Skeletal muscle tissue (tissue), 4 donors: ENCODE results near the gene RRAGB. TPM values are rescaled to one million over a fixed set of nuclear protein-coding genes. Genes with fewer than 3 reads are reported as not detected.
"Not testable (repeated sequence)": the region's sequence is repeated elsewhere in the genome, so short reads cannot be mapped to it uniquely, and the experiment has no call there.

Experiments used
- H3K27ac ChIP-seq: one replicate; pipeline ENCODE4 v1.7.0; 2013; ENCODE audit warnings: mild to moderate bottlenecking, low read depth, low read length, inconsistent platforms
- H3K27me3 ChIP-seq, 3 donors: one replicate each; pipeline ENCODE4 v1.7.0; 2013; ENCODE audit warnings: low read length in 3 of 3; ENCODE audit not compliant: control insufficient read depth in 3 of 3, insufficient read depth in 3 of 3
- H3K36me3 ChIP-seq, 3 donors: one replicate each; pipeline ENCODE4 v1.7.0; 2013; ENCODE audit warnings: low read length in 3 of 3; ENCODE audit not compliant: control insufficient read depth in 3 of 3, insufficient read depth in 3 of 3
- H3K4me1 ChIP-seq, 3 donors: one replicate each; pipeline ENCODE4 v1.7.0; 2013; ENCODE audit warnings: low read length in 3 of 3, mild to moderate bottlenecking in 3 of 3; ENCODE audit not compliant: control insufficient read depth in 3 of 3, insufficient read depth in 3 of 3
- H3K4me3 ChIP-seq, 3 donors: one replicate each; pipeline ENCODE4 v1.7.0; 2013; ENCODE audit warnings: low read length in 3 of 3
- H3K9ac ChIP-seq, 3 donors: one replicate each; pipeline ENCODE4 v1.7.0; 2013; ENCODE audit warnings: low read length in 3 of 3, mild to moderate bottlenecking in 3 of 3, moderate library complexity in 2 of 3, low read depth in 1 of 3
- H3K9me3 ChIP-seq, 3 donors: one replicate each; pipeline ENCODE4 v1.7.0; 2013; ENCODE audit warnings: low read length in 3 of 3; ENCODE audit not compliant: control insufficient read depth in 3 of 3
- total RNA-seq: library from RNA; depleted of rRNA; stranded (reverse); fragments of >200 nt; gene quantifications from one replicate; pipeline ENCODE4 v1.2.3, GENCODE V29; 2014
- donor health status: Osteomylitis.

Gene RRAGB
- total RNA-seq, 1 donor from 2014 or later = 25.6 TPM

DNA sequence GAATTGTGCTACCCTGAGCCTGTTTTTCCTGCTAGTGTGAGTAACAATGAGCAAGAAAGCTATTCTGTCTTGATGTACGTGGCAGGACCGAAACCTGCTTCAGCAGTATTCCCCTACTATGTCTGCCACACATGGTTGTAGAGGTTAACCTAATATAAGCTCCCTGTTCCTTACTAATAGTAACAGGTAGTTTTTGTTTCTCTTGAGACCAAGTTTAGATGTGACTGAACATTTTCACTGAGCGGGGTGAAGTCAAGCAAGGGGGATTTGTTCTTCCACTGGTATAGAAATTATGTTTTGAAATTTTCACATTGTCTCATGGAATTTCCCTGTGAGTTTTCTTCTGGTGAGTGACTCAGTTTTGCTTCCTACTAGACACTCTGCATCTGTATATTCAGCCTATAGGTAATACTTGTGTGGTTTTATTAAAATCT is 37.3 kb downstream of the RRAGB start:
- Histone ChIP-seq H3K27ac (no peak overlapping the region), H3K4me3 (no peak overlapping the region), H3K9ac (no peak overlapping the region), H3K4me1 (no peaks in the 10 kb centered on the region), H3K27me3 (no peaks in the 10 kb centered on the region), H3K9me3 (no peaks in the 10 kb centered on the region), H3K36me3 (peaks cover 5 to 14% (median 12%) of the 10 kb centered on the region in 3 donors)

GRCh38 chrX:55758033-55758432 is 40.5 kb downstream of the RRAGB start:
- Histone ChIP-seq H3K27me3 (no peaks in the 10 kb centered on the region), H3K9me3 (no peaks in the 10 kb centered on the region), H3K4me1 (no peaks in the 10 kb centered on the region), H3K4me3 (no peak overlapping the region), H3K9ac (no peak overlapping the region), H3K27ac (no peak overlapping the region), H3K36me3 (peaks cover 5 to 9% (median 9%) of the 10 kb centered on the region in 3 donors)

GRCh38 chrX:55759478-55759877 is 41.9 kb downstream of the RRAGB start:
- H3K4me3 ChIP-seq = no peak overlapping the region
- no peaks in the 10 kb centered on the region for H3K4me1 ChIP-seq
- peaks cover 4 to 9% (median 5%) of the 10 kb centered on the region in 3 donors for H3K36me3 ChIP-seq
- H3K27me3 ChIP-seq = no peaks in the 10 kb centered on the region
- no peak overlapping the region for H3K9ac ChIP-seq
- no peaks in the 10 kb centered on the region for H3K9me3 ChIP-seq
- H3K27ac ChIP-seq = no peak overlapping the region

DNA sequence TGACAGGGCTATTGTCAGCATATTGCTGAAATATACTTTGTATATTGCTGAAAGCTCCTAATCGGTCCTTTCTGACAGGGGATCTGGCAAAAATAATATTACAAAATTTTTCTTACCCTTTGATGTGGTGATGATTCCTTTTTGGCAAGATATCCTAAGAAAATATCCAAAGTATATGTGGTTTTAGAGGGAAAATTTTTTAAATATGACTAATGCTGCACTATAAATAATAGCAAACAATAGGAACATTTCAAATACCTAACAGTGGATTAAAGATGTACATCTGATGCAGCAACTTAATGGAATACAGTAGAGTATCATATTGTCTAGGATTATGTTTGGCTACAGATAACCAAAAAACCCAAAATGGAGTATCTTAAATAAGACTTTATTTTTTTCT is 49.6 kb downstream of the RRAGB start:
- Histone ChIP-seq H3K4me3 (no peak overlapping the region), H3K9ac (no peak overlapping the region), H3K27me3 (no peaks in the 10 kb centered on the region), H3K27ac (no peak overlapping the region), H3K9me3 (no peaks in the 10 kb centered on the region), H3K4me1 (no peaks in the 10 kb centered on the region), H3K36me3 (no peaks in the 10 kb centered on the region)

DNA sequence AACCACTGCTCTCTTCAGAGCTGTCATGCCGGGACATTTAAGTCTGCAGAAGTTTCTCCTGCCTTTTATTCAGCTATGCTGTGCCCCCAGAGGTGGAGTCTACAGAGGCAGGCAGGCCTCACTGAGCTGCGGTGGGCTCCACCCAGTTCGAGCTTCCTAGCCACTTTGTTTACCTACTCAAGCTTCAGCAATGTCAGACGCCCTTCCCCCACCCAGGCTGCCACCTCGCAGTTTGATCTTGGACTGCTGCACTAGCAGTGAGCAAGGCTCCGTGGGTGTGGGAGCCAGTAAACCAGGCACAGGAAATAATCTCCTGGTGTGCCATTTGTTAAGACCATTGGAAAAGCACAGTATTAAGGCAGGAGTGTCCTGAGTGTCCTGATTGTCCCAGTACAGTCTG is 56.9 kb downstream of the RRAGB start:
- not testable (repeated sequence) for H3K9ac ChIP-seq

DNA sequence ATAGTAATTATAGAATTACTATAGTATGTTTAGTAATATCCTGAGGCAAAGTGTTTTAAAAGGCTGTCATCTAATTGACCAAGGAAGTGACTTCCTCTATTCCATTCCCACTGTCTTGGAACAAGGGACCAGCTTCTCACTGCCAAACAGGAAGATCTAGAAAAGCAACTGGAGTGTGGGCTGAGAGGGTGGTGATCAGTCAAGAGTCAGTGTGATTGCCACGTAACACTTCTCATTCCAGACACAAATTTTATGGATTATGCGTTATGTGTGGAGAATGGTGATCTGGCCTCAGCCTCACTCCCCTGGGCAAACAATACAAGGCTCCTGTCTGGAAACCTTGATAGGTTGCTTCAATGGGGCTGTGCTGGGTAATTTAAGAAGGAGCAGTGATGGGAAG is 60.0 kb downstream of the RRAGB start:
- Histone ChIP-seq H3K4me3 (no peak overlapping the region), H3K27ac (no peak overlapping the region), H3K9me3 (no peaks in the 10 kb centered on the region), H3K27me3 (no peaks in the 10 kb centered on the region), H3K4me1 (no peaks in the 10 kb centered on the region), H3K9ac (no peak overlapping the region), H3K36me3 (peaks cover 0 to 2% (median 0%) of the 10 kb centered on the region in 3 donors)

More for the DNA sequence above, 56.9 kb downstream of the RRAGB start:
- not testable (repeated sequence) for H3K4me1 ChIP-seq, H3K9me3 ChIP-seq, H3K27me3 ChIP-seq, H3K36me3 ChIP-seq, H3K27ac ChIP-seq, H3K4me3 ChIP-seq

DNA sequence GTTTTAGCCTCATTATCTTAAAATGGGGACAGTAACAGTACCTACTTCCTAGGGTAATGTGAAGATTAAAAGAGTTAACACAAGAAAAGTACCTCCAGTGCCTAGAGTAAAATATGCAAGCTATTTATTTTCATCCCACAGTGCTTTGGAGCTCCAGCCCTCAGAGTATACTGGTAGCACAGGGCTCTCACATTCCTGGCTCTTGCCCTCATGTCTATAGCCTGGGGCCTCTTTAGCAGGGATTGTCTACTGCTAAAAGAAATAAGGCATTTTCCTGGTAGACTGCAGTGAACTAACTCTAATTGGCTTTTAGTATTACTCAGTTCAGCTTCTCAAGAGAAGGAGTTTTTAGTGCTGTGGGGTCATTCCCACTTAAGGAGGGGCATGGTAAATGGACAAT is 60.8 kb downstream of the RRAGB start:
- H3K9me3 ChIP-seq = no peaks in the 10 kb centered on the region
- no peak overlapping the region for H3K4me3 ChIP-seq
- no peaks in the 10 kb centered on the region for H3K4me1 ChIP-seq
- H3K27me3 ChIP-seq = no peaks in the 10 kb centered on the region
- H3K9ac ChIP-seq = no peak overlapping the region
- no peak overlapping the region for H3K27ac ChIP-seq
- H3K36me3 ChIP-seq = peaks cover 0 to 2% (median 0%) of the 10 kb centered on the region in 3 donors

DNA sequence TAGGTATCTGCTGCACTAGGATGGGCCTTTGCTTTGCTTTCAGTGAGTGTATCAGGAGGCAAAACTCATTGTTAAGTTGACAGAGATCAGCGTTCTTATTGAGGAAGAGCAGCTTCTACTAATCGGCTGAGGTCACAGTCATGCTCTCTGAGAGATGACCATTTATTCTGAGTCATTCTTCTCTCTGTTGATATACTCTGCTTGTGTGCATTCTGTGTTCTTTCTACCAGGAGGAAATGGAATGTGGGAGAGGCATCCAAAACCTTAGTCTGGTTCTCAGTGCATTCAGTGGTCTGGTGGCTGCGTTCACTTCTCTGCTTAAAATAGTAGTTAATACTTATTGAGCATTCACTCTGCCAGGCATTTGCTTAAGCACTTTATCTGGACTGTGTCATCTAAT is 66.2 kb downstream of the RRAGB start:
- no peak overlapping the region for H3K9ac ChIP-seq
- H3K4me1 ChIP-seq = no peaks in the 10 kb centered on the region
- H3K27ac ChIP-seq = no peak overlapping the region
- H3K36me3 ChIP-seq = no peaks in the 10 kb centered on the region
- no peaks in the 10 kb centered on the region for H3K27me3 ChIP-seq
- H3K9me3 ChIP-seq = no peaks in the 10 kb centered on the region
- H3K4me3 ChIP-seq = no peak overlapping the region

GRCh38 chrX:55787063-55787462 is 69.5 kb downstream of the RRAGB start:
- H3K9ac ChIP-seq = no peak overlapping the region
- no peaks in the 10 kb centered on the region for H3K9me3 ChIP-seq
- H3K36me3 ChIP-seq = no peaks in the 10 kb centered on the region
- H3K27me3 ChIP-seq = no peaks in the 10 kb centered on the region
- no peak overlapping the region for H3K27ac ChIP-seq
- no peaks in the 10 kb centered on the region for H3K4me1 ChIP-seq
- H3K4me3 ChIP-seq = no peak overlapping the region

- Histone ChIP-seq H3K9ac (no peak overlapping the region), H3K27ac (no peak overlapping the region), H3K36me3 (no peaks in the 10 kb centered on the region), H3K4me3 (no peak overlapping the region), H3K27me3 (no peaks in the 10 kb centered on the region), H3K4me1 (no peaks in the 10 kb centered on the region), H3K9me3 (no peaks in the 10 kb centered on the region)
Measured at GRCh38 chrX:55787727-55788126, 70.2 kb downstream of the RRAGB start.

DNA sequence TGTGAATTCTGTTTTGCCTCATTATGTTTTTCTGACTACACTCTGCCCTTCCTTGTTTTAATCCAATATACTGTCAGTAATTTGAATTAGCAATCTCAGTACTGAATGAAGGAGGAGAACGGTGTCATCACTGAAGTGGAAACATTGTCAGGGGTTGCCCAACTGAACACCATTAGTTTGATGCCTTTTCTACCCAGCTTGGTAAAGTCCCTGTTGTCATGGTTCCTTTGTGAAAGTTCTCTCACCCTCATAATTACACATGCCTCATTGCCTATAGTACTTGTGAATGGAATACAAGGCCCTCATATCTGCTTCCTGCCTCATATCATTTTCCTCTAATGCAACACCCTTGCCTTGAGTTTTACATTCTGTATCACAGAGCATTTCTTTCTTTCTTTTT is 76.9 kb downstream of the RRAGB start:
- H3K4me3 ChIP-seq = no peak overlapping the region
- no peaks in the 10 kb centered on the region for H3K27me3 ChIP-seq

More for the DNA sequence above, 76.9 kb downstream of the RRAGB start:
- Histone ChIP-seq H3K27ac (no peak overlapping the region), H3K4me1 (no peaks in the 10 kb centered on the region), H3K36me3 (no peaks in the 10 kb centered on the region), H3K9me3 (no peaks in the 10 kb centered on the region), H3K9ac (no peak overlapping the region)
